NCI-H774 (cell line): ENCODE data around the gene SPG7.

Experiments
- DNase-seq: peaks from one replicate; lab custom pipeline; 2025; lab: John Stamatoyannopoulos, UW

The SPG7 gene

DNA sequence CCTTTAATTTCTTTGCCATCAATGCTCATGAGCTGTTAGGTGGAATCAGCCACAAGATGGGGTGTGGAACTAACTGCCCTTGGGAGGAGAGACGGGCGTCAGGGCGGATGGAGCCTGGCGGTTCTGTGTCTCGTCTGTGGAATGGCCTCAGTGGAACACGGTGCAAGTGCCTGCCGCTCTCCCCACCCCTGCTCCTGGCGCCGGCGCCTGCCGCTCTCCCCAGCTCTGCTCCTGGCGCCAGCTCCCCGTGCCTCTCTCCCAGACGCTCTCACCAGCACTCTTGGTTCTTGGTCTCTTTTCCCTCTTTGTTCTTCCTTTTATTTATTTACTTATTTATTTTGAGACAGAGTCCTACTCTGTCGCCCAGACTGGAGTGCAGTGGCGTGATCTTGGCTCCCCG is 39.1 kb downstream of the SPG7 start:
- DNase-seq = no peak

DNA sequence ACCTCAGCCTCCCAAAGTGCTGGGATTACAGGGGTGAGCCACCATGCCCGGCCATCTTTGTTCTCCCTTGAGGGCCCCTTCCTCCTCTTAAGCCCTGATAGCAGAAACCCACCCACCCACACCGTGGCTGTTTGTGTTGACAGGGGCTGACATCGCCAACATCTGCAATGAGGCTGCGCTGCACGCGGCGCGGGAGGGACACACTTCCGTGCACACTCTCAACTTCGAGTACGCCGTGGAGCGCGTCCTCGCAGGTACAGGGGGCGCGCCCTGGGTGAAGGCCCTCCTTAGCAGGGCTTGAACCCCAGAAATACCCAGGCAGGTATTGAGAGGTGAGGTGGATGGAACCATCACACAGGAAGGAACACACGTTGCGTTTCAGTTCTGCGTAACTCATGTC is 39.7 kb downstream of the SPG7 start:
- no peak for DNase-seq

DNA sequence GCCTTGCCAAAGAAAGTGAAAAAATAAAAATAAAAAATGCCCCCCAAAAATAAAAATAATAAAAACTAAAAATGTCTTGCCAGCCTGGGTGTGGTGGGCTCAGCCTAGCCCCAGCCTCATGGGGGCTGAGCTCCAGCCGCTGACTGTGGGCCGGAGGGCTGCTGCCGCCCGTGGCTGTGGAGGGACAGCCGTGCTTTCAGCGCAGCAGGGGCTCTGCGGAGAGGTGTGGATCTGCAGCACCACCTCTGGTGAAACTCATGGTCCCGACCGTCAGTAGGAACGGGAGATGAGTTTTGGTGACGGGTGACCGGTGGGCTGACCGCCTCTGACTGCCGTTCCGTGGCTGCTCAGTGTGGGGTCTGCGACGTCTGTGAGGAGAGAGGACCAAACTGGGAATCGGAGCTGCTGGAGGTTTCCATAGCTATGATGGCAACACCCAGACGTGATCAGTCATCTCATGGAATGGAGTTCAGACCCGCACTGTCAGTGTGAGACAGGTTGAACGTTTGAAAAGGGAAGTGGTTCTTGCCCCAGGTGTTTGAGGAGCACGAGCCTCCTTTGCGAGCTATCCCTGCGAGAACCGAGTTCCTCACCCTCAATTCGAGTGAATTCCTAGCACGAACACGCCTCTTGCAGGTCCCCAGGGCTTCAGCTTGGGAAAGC is 40.3 kb downstream of the SPG7 start:
- DNase-seq = no peak

DNA sequence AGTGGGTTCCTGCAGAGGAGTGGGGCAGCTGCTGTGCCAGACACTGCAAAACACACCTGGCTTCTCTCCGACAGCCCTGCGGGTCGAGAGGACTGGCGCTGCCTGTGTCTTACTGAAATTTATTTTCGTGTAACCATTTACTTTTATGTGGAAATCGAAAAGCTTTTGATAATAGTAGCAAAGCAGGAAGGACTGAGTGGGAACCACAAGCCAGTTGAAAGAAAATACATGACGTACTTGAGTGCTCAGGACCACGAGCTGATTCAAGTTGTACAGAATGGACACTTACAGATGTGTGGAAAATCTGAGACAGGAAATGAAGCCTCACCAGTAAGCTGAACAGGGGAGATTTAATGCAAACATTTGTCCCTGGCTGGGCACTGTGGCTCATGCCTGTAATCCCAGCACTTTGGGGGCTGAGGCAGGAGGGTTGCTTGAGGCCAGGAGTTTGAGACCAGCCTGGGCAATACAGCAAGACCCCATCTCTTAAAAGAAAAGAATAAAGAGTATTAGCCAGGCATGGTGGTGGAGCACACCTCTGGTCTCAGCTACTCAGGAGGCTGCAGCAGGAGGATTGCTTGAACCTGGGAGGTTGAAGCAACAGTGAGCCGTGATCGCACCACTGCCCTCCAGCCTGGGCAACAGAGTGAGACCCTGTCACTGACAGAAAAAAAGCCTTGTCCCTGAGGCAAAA is 41.0 kb downstream of the SPG7 start:
- no peak for DNase-seq

DNA sequence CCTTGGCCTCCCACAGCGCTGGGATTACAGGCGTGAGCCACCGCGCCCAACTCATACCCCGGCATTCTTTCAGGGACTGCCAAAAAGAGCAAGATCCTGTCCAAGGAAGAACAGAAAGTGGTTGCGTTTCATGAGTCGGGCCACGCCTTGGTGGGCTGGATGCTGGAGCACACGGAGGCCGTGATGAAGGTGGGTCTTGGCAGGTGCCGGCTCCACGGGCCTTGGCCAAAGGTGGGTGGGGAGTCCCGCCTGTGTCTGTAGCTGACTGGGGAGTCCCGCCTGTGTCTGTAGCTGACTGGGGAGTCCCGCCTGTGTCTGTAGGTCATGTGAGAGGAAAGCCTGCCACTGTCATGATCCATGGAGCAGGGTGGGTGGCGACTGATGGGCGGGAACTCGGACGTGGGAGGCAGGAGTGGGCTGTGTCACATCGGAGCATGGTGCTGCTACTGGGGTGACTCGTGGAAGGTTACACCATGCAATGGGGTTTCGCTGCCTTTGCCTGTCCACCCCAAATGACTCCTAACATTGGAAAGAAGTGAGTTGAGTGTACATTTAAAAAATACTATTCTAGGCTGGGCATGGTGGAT is 42.3 kb downstream of the SPG7 start:
- no peak for DNase-seq

DNA sequence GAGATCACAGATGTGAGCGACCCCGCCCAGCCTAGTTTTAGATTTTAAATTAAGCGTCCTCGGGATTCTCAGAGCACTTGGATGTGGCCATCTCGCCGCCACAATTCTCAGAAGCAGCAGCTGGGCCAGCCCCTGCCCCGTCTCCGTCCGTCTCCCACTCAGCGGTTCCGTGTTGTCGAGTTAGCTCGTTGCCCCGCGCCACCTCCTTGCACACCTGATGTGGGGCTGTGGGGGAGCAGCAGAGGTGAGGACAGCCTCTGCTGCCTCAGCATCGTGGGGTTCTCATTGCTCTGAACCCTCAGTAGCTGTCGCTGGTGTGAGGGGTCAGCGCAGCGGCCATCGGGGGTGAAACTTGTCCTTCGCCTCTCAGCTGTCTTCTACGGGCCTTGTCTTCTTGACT is 44.1 kb downstream of the SPG7 start:
- no peak for DNase-seq

DNA sequence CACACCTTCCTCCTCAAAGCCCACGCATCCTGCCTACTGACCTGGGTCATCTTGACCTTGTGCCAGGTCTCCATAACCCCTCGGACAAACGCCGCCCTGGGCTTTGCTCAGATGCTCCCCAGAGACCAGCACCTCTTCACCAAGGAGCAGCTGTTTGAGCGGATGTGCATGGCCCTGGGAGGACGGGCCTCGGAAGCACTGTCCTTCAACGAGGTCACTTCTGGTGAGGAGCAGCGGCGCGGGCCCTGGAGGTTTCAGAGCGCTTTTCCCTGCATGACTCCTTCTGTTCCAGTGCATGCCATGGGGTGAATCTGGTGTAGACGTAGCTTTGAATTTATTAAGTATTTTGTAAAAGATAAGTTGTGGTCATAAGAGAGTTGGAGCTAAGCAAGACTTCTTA is 44.7 kb downstream of the SPG7 start:
- no peak for DNase-seq

DNA sequence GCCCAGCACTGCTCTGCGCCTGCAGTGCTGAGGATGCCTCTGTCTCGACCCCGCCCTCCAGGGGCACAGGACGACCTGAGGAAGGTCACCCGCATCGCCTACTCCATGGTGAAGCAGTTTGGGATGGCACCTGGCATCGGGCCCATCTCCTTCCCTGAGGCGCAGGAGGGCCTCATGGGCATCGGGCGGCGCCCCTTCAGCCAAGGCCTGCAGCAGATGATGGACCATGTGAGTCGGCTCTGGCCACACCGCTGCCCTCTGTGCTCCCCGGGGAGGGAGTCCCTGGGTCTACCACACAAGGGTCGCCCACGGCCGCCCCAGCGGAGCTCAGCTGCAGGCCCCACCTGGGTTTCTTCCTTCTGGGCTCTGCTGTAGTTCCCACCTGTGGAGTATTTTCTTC is 45.5 kb downstream of the SPG7 start:
- DNase-seq = no peak

DNA sequence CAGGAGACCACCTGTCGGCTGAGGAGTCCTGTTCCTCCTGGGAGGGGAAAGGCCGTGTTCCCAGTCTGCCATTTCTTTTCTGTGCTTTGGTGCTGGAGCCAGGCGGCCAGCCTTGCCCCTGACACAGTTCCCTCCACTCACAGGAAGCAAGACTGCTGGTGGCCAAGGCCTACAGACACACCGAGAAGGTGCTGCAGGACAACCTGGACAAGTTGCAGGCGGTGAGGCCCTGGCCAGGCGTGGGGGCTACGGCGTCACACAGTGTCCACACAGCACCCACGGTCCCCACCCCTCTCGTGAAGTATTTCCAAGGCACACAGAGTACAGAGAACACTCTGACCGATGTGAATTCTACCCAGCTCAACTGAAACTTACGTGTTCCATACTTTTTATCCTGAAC is 46.1 kb downstream of the SPG7 start:
- no peak for DNase-seq

DNA sequence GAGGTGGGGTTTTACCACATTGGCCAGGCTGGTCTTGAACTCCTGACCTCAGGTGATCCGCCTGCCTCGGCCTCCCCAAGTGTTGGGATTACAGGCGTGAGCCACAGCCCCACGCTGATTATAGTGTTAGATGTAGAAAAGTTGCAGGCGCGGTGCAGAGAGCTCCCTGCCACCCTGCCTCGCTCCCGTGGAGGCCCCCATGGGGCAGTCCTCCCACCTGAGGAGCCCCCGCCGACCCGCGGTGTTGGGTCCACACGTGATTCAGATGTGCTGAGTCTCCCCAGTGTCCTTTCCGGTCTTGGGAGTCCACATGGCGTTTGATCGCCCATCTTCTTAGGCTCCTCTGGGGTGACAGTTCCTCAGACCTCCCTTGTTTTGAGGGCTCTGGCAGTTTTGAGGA is 47.1 kb downstream of the SPG7 start:
- no peak for DNase-seq

DNA sequence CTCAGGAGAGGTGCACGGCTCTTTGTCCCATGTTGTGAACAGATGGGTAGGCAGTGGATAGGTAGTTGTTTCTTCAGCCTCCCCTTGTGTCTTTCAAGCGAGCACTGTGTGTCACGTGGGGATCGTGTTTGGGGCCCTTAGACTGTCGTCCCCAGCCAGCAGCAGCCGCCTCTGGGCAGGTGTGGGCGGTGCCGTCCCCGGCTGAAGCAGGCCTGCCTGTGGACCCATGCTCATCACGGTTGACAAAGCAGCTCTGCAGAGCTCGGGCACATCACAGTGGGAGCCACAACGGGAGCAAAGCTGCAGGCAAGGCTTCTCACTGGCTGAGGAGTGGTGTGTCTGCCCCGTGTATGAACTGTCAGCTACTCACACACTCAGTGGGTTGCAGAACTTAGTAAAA is 47.6 kb downstream of the SPG7 start:
- DNase-seq = no peak

DNA sequence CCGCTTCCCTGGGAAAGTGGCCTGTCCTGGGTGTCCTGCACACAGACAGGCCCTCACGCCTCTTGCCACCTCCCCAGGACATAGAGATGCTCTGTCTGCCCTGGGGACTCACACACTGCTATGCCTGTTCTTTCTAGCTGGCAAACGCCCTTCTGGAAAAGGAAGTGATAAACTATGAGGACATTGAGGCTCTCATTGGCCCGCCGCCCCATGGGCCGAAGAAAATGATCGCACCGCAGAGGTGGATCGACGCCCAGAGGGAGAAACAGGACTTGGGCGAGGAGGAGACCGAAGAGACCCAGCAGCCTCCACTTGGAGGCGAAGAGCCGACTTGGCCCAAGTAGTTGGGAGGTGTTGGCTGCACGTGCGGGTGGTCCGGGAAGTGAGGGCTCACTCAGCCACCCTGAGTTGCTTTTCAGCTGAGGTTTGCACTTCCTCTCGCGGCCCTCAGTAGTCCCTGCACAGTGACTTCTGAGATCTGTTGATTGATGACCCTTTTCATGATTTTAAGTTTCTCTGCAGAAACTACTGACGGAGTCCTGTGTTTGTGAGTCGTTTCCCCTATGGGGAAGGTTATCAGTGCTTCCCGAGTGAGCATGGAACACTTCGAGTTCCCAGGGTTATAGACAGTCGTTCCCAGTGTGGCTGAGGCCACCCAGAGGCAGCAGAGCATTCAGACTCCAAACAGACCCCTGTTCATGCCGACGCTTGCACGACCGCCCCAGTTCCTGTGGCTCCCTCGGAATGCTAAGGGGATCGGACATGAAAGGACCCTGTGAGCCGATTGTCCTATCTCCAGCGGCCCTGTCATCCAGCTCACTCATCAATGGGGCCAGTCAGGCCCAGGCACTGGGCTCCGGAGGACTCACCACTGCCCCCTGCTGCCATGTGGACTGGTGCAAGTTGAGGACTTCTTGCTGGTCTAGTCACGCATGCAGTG is 48.8 kb downstream of the SPG7 start:
- no peak for DNase-seq

DNA sequence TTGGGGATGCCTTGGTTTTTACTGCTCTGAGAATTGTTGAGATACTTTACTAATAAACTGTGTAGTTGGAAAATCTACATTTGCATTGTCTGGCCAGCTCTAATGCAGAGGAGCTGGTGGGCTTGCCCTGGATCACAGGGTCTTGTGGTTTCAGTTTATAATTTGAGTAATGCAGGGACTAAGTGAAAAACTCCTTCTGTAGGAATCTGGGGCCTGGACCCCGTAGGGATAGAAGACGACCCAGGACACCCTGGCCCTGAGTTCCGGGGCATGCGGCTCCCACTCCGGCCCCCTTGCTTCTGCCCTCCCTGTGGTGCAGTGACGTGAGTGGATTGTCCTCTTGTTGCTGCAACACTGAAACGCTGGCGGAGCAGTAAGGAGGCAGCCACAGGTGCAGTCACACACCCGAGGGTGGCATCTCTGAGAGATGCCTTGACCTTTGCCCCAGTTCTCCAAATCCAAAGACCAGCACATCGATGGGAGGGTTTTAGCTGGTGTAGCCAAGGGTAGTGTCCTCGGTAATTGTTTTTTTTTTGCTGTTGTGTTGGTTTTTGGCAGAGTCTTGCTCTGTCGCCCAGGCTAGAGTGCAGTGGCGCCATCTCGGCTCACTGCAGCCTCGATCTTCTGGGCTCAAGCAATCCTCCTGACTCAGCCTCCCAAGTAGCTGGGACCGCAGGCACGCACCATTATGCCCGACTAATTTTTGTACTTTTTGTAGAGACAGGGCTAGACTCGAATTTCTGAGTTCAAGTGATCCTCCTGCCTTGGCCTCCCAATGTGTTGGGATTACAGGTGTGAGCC is 49.7 kb downstream of the SPG7 start:
- DNase-seq = no peak

DNA sequence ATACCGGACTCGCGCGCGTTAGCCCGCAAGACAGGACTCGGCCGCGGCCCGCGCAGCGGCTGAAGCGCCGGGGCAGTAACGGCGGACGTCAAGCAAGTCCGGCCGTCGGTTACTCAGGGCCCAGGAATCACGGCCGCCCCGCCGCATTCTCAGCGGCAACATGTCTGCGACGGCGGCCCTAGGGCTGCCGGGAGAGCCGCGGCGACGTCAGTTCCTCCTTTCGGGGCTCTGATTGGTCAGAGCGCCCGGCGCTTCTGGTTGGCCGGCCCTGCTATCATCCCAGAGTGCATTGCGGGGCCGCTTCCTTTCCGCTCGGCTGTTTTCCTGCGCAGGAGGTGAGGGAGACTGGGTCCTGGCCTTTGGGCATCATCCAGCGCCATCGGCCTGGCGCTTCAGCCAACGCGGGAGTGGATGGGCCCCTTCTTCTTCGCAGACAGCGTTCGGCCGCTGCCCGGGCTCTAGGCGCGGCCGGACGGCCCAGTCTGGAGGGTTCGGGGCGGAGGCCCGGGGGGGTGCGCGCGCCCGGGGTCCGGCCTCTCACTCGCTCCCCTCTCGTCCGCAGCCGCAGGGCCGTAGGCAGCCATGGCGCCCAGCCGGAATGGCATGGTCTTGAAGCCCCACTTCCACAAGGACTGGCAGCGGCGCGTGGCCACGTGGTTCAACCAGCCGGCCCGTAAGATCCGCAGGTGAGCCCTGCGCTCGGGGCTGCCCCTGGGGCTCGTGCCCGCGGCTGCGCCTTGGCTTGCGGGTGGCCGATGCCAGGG is 52.4 kb downstream of the SPG7 start, which contains the start of gene RPL13:
TSS of gene RPL13 (plus strand) at position 305 of the 764 bp plus-strand sequence. CDS start at position 583, 278 bp downstream.
- peak; percentile 82 for DNase-seq

DNA sequence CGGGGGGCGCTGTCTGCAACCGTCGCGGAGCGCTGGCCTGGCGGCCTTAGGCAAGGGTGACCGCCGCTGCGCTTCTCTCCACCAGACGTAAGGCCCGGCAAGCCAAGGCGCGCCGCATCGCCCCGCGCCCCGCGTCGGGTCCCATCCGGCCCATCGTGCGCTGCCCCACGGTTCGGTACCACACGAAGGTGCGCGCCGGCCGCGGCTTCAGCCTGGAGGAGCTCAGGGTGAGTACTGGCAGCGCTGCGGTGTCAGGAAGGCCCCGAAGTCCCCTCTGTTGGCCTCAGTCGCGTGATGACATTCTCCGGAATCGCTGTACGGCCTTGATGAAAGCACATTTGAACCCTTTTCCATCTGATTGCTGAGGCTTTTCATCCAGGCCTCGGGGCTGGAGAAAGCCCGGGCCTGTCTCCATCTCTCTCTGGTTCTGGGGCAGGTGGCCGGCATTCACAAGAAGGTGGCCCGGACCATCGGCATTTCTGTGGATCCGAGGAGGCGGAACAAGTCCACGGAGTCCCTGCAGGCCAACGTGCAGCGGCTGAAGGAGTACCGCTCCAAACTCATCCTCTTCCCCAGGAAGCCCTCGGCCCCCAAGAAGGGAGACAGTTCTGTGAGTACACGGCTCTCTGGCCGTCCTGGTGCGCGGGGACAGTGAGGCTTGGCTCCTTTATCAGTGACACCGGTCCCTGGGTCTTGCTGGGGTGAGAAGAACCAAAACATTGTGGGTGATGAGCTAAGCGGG is 53.1 kb downstream of the SPG7 start:
- no peak for DNase-seq

DNA sequence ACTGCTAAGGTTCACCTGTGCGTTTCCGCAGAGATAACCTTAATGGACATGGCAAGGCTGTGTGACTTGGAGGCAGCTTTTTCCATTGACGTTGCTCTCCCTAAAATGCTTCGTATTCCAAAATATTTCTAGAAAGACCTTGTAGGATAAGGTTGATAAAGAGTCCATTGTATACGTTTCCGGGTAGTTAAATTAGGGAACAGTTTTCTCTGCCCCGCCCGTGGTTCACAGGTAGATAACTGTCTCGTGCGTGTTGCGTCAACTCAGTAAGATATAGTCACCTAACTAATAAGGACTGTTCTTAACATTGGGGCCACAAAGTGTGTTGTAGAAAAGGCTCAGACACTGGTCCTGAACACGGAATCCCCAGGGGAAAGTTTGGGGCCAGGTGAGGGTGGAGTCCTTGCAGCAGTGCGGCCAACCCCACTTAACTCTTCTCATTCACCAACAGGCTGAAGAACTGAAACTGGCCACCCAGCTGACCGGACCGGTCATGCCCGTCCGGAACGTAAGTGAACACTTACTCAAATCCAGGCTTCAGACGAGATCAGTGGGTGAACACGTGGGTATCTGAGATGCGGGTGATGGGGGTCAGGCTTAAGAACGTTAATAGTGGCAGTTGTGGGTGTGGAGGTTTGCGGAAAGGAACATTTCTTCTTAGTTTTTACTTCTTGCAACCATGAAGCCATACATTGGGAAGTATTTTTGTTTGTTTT is 53.8 kb downstream of the SPG7 start:
- DNase-seq = no peak

DNA sequence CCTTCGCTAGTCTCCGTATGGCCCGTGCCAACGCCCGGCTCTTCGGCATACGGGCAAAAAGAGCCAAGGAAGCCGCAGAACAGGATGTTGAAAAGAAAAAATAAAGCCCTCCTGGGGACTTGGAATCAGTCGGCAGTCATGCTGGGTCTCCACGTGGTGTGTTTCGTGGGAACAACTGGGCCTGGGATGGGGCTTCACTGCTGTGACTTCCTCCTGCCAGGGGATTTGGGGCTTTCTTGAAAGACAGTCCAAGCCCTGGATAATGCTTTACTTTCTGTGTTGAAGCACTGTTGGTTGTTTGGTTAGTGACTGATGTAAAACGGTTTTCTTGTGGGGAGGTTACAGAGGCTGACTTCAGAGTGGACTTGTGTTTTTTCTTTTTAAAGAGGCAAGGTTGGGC is 54.7 kb downstream of the SPG7 start:
- no peak for DNase-seq

DNA sequence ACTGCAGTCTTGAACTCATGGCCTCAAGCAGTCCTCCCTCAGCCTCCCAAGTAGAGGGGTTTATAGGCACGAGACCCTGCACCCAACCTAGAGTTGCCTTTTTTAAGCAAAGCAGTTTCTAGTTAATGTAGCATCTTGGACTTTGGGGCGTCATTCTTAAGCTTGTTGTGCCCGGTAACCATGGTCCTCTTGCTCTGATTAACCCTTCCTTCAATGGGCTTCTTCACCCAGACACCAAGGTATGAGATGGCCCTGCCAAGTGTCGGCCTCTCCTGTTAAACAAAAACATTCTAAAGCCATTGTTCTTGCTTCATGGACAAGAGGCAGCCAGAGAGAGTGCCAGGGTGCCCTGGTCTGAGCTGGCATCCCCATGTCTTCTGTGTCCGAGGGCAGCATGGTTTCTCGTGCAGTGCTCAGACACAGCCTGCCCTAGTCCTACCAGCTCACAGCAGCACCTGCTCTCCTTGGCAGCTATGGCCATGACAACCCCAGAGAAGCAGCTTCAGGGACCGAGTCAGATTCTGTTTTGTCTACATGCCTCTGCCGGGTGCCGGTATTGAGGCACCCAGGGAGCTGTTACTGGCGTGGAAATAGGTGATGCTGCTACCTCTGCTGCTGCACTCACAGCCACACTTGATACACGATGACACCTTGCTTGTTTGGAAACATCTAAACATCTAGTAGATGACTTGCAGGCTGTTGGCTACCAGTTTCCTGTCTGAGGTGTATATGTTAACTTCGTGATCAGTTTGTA is 55.6 kb downstream of the SPG7 start:
- DNase-seq = no peak
